Hippocampal formation (tissue), 2 donors: ENCODE data around the gene ERBB2.
"Not testable (repeated sequence)": the region's sequence is repeated elsewhere in the genome, so short reads cannot be mapped to it uniquely, and the experiment has no call there.

Experiments
- DNase-seq, 2 donors: peaks; one replicate each; lab custom pipeline; 2025; lab: John Stamatoyannopoulos, UW

The ERBB2 gene

GRCh38 chr17:39745335-39746144 is 45.7 kb downstream of the ERBB2 start:
- DNase-seq = no peak

GRCh38 chr17:39746145-39746461 is 46.2 kb downstream of the ERBB2 start:
- DNase-seq = no peak

GRCh38 chr17:39747745-39748144 is 47.9 kb downstream of the ERBB2 start:
- no peak for DNase-seq

GRCh38 chr17:39748444-39749034 is 48.7 kb downstream of the ERBB2 start:
- not testable (repeated sequence) for DNase-seq

GRCh38 chr17:39750131-39751015 is 50.5 kb downstream of the ERBB2 start:
- DNase-seq = no peak

- DNase-seq = no peak
Measured at GRCh38 chr17:39751016-39751543, 51.2 kb downstream of the ERBB2 start.

- DNase-seq = no peak
Measured at GRCh38 chr17:39751637-39752036, 51.8 kb downstream of the ERBB2 start.

GRCh38 chr17:39752241-39752881 is 52.5 kb downstream of the ERBB2 start:
- no peak for DNase-seq

- DNase-seq = no peak
Measured at GRCh38 chr17:39753514-39754160, 53.8 kb downstream of the ERBB2 start.

GRCh38 chr17:39754161-39754957 is 54.5 kb downstream of the ERBB2 start:
- peak; percentile 78 to 84 for DNase-seq

- DNase-seq = no peak
Measured at GRCh38 chr17:39754958-39755553, 55.2 kb downstream of the ERBB2 start.

- no peak for DNase-seq
Measured at GRCh38 chr17:39755554-39756379, 55.9 kb downstream of the ERBB2 start.

- DNase-seq = no peak
Measured at GRCh38 chr17:39756380-39757079, 56.7 kb downstream of the ERBB2 start.

GRCh38 chr17:39757176-39757662 is 57.4 kb downstream of the ERBB2 start:
- DNase-seq = no peak

- DNase-seq = no peak
Measured at GRCh38 chr17:39757931-39758873, 58.3 kb downstream of the ERBB2 start.

- DNase-seq = no peak
Measured at GRCh38 chr17:39759204-39759603, 59.3 kb downstream of the ERBB2 start.

GRCh38 chr17:39761861-39762496 is 62.1 kb downstream of the ERBB2 start:
- no peak for DNase-seq
